Common myeloid progenitor, CD34-positive (primary cell): ENCODE results near the gene DAGLA.
"Not testable (repeated sequence)": the region's sequence is repeated elsewhere in the genome, so short reads cannot be mapped to it uniquely, and the experiment has no call there.

Source experiments
- CTCF ChIA-PET: fragments of 350-600 bp; sonication (Branson Sonifier 250); formaldehyde crosslinking; loops from one replicate; lab custom pipeline; 2021; ENCODE audit warnings: antibody characterized with exemption; lab: Charles Lee
- POLR2A ChIA-PET: fragments of 350-600 bp; sonication (Branson Sonifier 250); formaldehyde crosslinking; loops from one replicate; lab custom pipeline; 2021; ENCODE audit warnings: antibody characterized with exemption; lab: Charles Lee
- DNase-seq, 3 donors: peaks; one replicate each; pipeline versions ENCODE4 v3.0.0 to v3.0.0-alpha.2; 2013
- H3K27ac ChIP-seq, 2 experiments: 1 replicate in 1 of 2; 2 replicates in 1 of 2; pipeline ENCODE4 v1.7.0; 2013; ENCODE audit warnings: inconsistent platforms in 2 of 2, low read length in 2 of 2, mild to moderate bottlenecking in 2 of 2, low read depth in 1 of 2, moderate library complexity in 1 of 2; ENCODE audit not compliant: severe bottlenecking in 2 of 2, insufficient read depth in 1 of 2, poor library complexity in 1 of 2
- H3K27me3 ChIP-seq, 5 experiments: replicated peaks in 2 of 5; 1 replicate in 3 of 5; 2 replicates in 2 of 5; pipeline versions ENCODE4 v1.6.1 to v1.7.0; 2013; ENCODE audit warnings: low read length in 4 of 5, mild to moderate bottlenecking in 2 of 5, moderate library complexity in 2 of 5, inconsistent platforms in 1 of 5; ENCODE audit not compliant: insufficient read depth in 5 of 5, control insufficient read depth in 4 of 5
- H3K36me3 ChIP-seq, 4 experiments: 1 replicate in 2 of 4; 2 replicates in 2 of 4; pipeline versions ENCODE4 v1.6.1 to v1.7.0; 2013; ENCODE audit warnings: low read length in 3 of 4, control low read depth in 1 of 4, mild to moderate bottlenecking in 1 of 4; ENCODE audit not compliant: control insufficient read depth in 4 of 4, insufficient read depth in 4 of 4
- H3K4me1 ChIP-seq, 4 experiments: 1 replicate in 3 of 4; 2 replicates in 1 of 4; pipeline versions ENCODE4 v1.6.1 to v1.7.1; 2013; ENCODE audit warnings: low read length in 3 of 4, mild to moderate bottlenecking in 3 of 4, control low read depth in 1 of 4, inconsistent platforms in 1 of 4, moderate library complexity in 1 of 4; ENCODE audit not compliant: control insufficient read depth in 4 of 4, insufficient read depth in 4 of 4; ENCODE audit errors: control extremely low read depth in 1 of 4
- H3K4me3 ChIP-seq, 7 experiments: 1 replicate in 4 of 7; 2 replicates in 3 of 7; pipeline versions ENCODE4 v1.5.1 to v1.7.0; 2013; ENCODE audit warnings: mild to moderate bottlenecking in 7 of 7, low read length in 6 of 7, moderate library complexity in 6 of 7, inconsistent platforms in 2 of 7, low read depth in 2 of 7, control low read depth in 1 of 7; ENCODE audit not compliant: insufficient read depth in 4 of 7, control insufficient read depth in 1 of 7; ENCODE audit errors: extremely low read depth in 1 of 7
- H3K9me3 ChIP-seq, 5 experiments: 1 replicate in 4 of 5; 2 replicates in 1 of 5; pipeline versions ENCODE4 v1.6.1 to v1.7.1; 2013; ENCODE audit warnings: low read length in 4 of 5, mild to moderate bottlenecking in 2 of 5, inconsistent platforms in 1 of 5, low read depth in 1 of 5, moderate library complexity in 1 of 5; ENCODE audit not compliant: control insufficient read depth in 4 of 5, insufficient read depth in 2 of 5; ENCODE audit errors: control extremely low read depth in 1 of 5
- WGBS: methylation state at CpG from one replicate; pipeline ENCODE4 v1.1.5; 2013; ENCODE audit not compliant: insufficient coverage; 5-methylcytosine and 5-hydroxymethylcytosine counted together

Gene DAGLA

GRCh38 chr11:61666684-61667297 is 13.4 kb upstream of the DAGLA start:
- no peak for DNase-seq
- Histone ChIP-seq H3K4me3 (no peak overlapping the region), H3K27ac (no peak overlapping the region), H3K9me3 (no peaks in the 10 kb centered on the region), H3K36me3 (no peaks in the 10 kb centered on the region), H3K4me1 (no peaks in the 10 kb centered on the region), H3K27me3 (no peaks in the 10 kb centered on the region)
- ChIA-PET POLR2A (no interaction called here), CTCF (interaction anchor here (1.0 to 3.1 kb wide), 6 partner anchors 9 to 86 kb away, joined by 3 to 9 read pairs (median 6); no protein-coding TSS in a partner anchor)
- 100% methylated on average over 3 of the region's 3 CpGs for WGBS

- 92% methylated on average over 4 of the region's 6 CpGs for WGBS
- CTCF ChIA-PET: interaction anchor here (1.0 to 3.1 kb wide), 9 partner anchors 8 to 85 kb away, joined by 3 to 9 read pairs (median 4); no protein-coding TSS in a partner anchor
- H3K4me1 ChIP-seq: no peaks in the 10 kb centered on the region
- H3K4me3 ChIP-seq: no peak overlapping the region
- POLR2A ChIA-PET: no interaction called here
- H3K27ac ChIP-seq: no peak overlapping the region
- H3K27me3 ChIP-seq: no peaks in the 10 kb centered on the region
- H3K36me3 ChIP-seq: no peaks in the 10 kb centered on the region
- no peak for DNase-seq
- no peaks in the 10 kb centered on the region for H3K9me3 ChIP-seq
Measured at GRCh38 chr11:61667684-61668305, 12.4 kb upstream of the DAGLA start.

- no peaks in the 10 kb centered on the region for H3K36me3 ChIP-seq
- DNase-seq: no peak
- H3K4me1 ChIP-seq: no peaks in the 10 kb centered on the region
- no peak overlapping the region for H3K27ac ChIP-seq
- no peaks in the 10 kb centered on the region for H3K9me3 ChIP-seq
- 72% methylated on average over 2 of the region's 4 CpGs for WGBS
- ChIA-PET CTCF (interaction anchor here (1.9 kb wide), 1 partner anchor 39 kb away, joined by 5 read pairs; no protein-coding TSS in a partner anchor), POLR2A (no interaction called here)
- H3K4me3 ChIP-seq: no peak overlapping the region
- peaks cover 0 to 4% (median 0%) of the 10 kb centered on the region in 5 experiments for H3K27me3 ChIP-seq
Measured at GRCh38 chr11:61669417-61669816, 10.8 kb upstream of the DAGLA start.

- Histone ChIP-seq H3K27me3 (peaks cover 2 to 16% (median 3%) of the 10 kb centered on the region in 5 experiments), H3K9me3 (no peaks in the 10 kb centered on the region), H3K27ac (no peak overlapping the region), H3K36me3 (no peaks in the 10 kb centered on the region), H3K4me1 (no peaks in the 10 kb centered on the region), H3K4me3 (no peak overlapping the region)
- no peak for DNase-seq
- 94% methylated on average over 2 of the region's 2 CpGs for WGBS
- ChIA-PET POLR2A (no interaction called here), CTCF (interaction anchor here (1.9 to 3.2 kb wide), 2 partner anchors 11 to 32 kb away, joined by 6 to 10 read pairs; no protein-coding TSS in a partner anchor)
Measured at GRCh38 chr11:61670626-61671025, 9.6 kb upstream of the DAGLA start.

GRCh38 chr11:61671527-61671926 is 8.7 kb upstream of the DAGLA start:
- Histone ChIP-seq H3K4me3 (no peak overlapping the region), H3K9me3 (no peaks in the 10 kb centered on the region), H3K4me1 (peaks cover 0 to 4% (median 0%) of the 10 kb centered on the region in 4 experiments), H3K36me3 (no peaks in the 10 kb centered on the region), H3K27ac (no peak overlapping the region), H3K27me3 (peaks cover 2 to 25% (median 4%) of the 10 kb centered on the region in 5 experiments)
- WGBS: 31% methylated on average over 4 of the region's 5 CpGs
- POLR2A ChIA-PET: no interaction called here
- CTCF ChIA-PET: interaction anchor here (1.0 to 3.2 kb wide), 7 partner anchors 10 to 193 kb away, joined by 3 to 10 read pairs (median 4); no protein-coding TSS in a partner anchor
- DNase-seq: peak; percentile 22 to 53 (median 43)

GRCh38 chr11:61673946-61674467 is 6.2 kb upstream of the DAGLA start:
- peaks cover 2 to 31% (median 4%) of the 10 kb centered on the region in 5 experiments for H3K27me3 ChIP-seq
- H3K27ac ChIP-seq, H3K4me3 ChIP-seq, H3K36me3 ChIP-seq, DNase-seq, H3K9me3 ChIP-seq, POLR2A ChIA-PET, H3K4me1 ChIP-seq: not testable (repeated sequence)
- CTCF ChIA-PET: interaction anchor here (2.6 kb wide), 1 partner anchor 60 kb away, joined by 16 read pairs; no protein-coding TSS in a partner anchor
- WGBS: 91% methylated on average over 2 of the region's 2 CpGs
